GM19035 (cell line): ENCODE measurements around the gene LPIN1.

Experiments used
- ATAC-seq: cut with Tn5 transposase; IDR thresholded peaks from one replicate; pipeline ENCODE4 v1.9.1; 2021; ENCODE audit not compliant: unreplicated experiment

LPIN1 gene

DNA sequence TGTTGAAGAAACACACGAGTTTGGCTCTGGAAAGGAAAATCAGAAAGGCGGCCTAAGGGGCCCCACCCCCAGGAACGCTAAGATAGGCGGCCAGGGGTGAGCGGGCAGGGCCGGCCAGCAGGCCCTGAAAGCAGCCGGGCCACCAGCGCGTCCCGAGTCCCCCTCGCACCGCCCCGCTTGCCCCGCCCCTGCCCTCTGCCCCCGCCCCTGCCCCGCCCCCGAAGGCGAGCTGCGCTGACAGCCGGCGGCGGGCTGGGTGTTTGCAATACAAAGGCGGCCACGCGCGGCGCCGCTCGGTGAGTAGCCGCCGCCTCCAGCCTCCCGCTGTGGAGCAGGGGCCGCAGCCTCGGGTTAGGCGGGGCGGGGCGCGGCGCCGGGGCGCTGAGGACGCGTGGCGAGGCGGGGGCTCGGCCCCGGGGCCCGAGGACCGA, at the start of gene LPIN1:
Gene LPIN1 (plus strand): TSS at position 257 of the 431 bp plus-strand sequence. CDS start 18,910 bp downstream, outside the sequence.
- ATAC-seq, result peak; percentile 48

DNA sequence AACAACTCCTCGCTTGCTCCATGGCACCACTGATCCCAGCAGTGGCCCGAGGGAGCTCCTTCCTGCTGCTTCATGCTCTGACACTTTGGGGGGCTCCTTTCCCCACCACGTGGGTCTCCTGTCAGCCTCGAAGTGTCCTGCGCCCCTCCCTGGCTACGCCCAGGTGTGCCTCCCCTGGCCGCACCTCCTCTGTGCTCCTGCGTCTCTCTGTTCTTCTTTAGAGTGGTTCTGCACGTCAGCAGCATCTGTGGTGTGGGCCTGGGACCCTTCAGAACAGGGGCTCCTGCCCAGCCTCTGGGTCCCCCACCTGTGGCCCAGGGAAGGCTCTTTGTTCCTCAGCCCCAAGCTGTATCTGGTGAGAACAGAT, 49.7 kb upstream of the LPIN1 start:
- no peak for ATAC-seq

- no peak for ATAC-seq
Observed at GRCh38 chr2:11697103-11697871, 49.1 kb upstream of the LPIN1 start.

GRCh38 chr2:11698009-11698922, 48.2 kb upstream of the LPIN1 start:
- ATAC-seq, result no peak

DNA sequence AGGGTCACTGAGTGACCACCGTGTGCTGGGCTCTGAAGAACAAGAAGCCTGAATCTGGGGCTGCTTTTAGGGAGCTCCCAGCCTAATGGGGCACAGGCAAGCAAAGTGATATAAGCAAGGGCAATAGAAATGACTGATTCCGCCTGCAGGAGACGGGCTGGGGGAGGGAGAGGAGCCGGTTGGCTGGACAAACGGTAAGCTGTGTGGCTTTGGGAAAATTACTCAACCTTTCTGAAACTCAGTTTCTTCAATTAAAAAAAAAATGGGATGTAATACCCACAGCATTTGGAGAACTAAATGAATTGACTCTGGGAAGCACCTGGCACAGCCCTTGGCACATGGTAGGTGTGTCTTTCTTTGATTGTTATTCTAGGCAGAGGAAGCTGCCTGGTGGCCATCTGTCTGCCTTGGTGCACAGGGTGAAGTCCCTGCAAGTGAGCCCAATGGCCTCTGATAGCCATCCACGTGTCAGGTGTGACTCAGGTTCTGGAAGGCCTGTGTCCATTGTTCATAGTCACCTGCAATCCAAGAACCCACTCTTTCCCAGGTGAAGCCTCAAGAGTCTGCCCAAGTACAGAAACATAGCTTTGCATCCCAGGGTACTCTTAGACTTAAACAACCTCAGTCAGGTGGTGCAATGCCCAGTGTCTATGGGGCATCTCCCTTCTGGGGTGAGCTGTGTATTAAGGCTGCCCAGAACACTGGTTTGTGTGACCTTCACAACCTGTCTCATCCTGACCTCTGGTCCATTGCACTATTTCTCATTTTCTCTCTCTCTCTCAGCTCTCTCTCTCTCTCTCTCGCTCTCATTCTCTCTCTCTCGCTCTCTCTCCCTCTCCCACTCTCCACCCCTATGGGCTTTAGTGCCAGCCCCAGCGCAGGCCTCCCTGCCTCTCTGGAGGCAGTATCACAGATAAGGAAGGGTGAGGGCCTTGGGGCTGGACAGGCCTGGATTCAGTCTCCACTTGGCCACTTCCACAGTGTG, 46.5 kb upstream of the LPIN1 start:
- no peak for ATAC-seq

GRCh38 chr2:11701206-11701605, 45.2 kb upstream of the LPIN1 start:
- ATAC-seq, result no peak

GRCh38 chr2:11701751-11702301, 44.6 kb upstream of the LPIN1 start:
- ATAC-seq, result no peak

GRCh38 chr2:11702946-11703345, 43.5 kb upstream of the LPIN1 start:
- no peak for ATAC-seq

GRCh38 chr2:11703700-11704099, 42.7 kb upstream of the LPIN1 start:
- no peak for ATAC-seq

DNA sequence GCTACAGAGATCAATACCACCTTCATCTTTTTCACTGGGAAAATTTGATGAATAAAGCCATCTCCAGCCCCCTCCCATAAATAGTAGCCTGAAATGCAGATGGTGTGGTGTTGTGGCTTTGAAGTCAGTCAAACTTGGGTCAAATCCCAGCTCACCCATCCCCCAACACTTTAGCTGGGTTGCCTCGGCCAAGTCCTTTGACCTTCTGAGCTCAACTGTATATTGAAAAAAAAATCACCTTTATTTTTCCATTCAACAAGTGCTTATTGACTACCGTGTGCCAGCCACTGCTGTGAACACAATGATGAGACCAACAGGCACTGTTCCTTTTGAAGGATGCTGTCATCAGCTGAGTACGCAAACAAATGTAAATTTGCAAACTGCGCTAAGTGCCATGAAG, 41.4 kb upstream of the LPIN1 start:
- no peak for ATAC-seq

DNA sequence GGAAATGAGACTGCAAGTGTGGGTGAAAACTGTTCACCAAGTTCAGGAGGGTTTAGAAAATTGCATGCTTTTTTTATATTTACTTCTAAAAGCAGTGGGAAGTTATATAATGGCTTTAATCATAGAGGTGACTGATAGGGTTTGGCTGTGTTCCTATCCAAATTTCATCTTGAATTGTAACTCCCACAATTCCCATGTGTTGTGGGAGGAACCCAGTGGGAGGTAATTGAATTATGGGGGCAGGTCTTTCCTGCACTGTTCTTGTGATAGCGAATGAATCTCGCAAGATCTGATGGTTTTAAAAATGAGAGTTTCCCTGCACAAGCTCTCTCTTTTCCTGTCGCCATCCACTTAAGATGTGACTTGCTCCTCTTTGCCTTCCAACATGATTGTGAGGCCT, 40.7 kb upstream of the LPIN1 start:
- no peak for ATAC-seq

DNA sequence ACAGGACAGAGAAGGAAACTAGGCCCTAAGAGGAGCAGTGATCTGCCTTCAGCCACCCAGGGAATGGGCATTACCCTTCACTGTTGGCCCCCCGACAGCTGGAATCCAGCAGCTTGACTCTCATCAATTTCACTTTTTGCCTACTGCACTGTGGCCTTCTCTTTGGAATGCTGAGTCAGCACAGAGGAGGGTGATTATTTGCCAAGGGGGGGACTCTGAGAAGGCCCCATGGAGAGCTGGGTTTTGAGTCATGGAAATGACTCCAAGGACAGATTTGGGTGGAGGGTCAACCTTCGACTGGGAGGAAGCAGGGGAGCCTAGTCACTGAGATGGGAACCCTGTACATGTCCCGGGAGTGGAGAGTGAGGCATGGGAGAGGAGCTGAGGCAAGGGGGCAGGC, 38.3 kb upstream of the LPIN1 start:
- ATAC-seq, result no peak

- ATAC-seq, result no peak
Observed at GRCh38 chr2:11709293-11709692, 37.1 kb upstream of the LPIN1 start.

GRCh38 chr2:11710210-11710609, 36.2 kb upstream of the LPIN1 start:
- no peak for ATAC-seq

GRCh38 chr2:11710632-11711353, 35.6 kb upstream of the LPIN1 start:
- ATAC-seq, result no peak

GRCh38 chr2:11711354-11711716, 35.1 kb upstream of the LPIN1 start:
- no peak for ATAC-seq

DNA sequence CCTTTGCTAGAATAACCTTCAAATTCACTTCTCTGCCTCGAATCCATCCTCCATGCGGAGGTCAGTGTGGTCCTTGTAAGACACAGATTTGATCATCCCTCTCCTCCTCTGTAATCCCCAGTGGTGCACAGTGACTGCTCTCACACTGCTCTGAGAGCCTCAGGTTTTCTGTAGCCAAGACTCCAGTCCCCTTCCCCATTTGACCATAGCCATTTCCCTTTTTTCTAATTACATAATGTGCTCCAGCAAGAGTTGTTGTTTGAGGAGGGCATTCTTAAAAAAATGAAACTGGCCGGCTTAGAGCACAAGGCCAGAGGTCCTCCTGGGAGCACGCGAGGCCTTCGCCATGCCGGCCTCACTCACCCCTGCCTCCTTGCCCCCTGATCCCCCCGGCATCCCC, 34.7 kb upstream of the LPIN1 start:
- no peak for ATAC-seq

DNA sequence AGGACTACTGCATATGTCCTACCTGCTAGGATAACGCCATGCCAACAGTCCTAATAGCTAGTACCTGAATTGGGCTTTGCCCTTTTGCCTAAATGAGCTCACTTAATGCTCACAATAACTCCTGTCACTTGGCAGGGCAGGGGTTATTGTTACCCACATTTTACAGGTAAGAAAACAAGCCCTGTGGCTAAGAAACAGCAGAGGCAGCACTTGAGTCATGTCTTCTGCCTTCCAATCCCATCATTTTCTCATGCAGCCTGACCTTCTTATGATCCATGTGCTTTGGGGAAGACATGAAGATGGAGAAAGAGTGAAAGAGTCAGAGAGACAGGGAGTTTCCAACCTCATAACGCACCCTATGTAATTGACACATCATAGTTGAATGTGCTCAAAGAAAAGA, 33.6 kb upstream of the LPIN1 start:
- ATAC-seq, result no peak

- no peak for ATAC-seq
Observed at GRCh38 chr2:11713815-11714214, 32.6 kb upstream of the LPIN1 start.
